DOHH2 (cell line): ENCODE measurements around the gene TARBP1.

Experiments
- EZH2phosphoT487 ChIP-seq: fragments of 200-600 bp; sonication (generic); IDR thresholded peaks from 2 replicates; pipeline ENCODE4 v1.6.1; 2017; ENCODE audit warnings: borderline replicate concordance, mild to moderate bottlenecking, antibody characterized with exemption, low read length, moderate library complexity, mixed read lengths
- TF ChIP-seq, protein P1 (sequence below): fragments of 200-600 bp; sonication (generic); IDR thresholded peaks from one replicate; pipeline ENCODE4 v1.5.1; 2014; ENCODE audit warnings: antibody characterized with exemption, mild to moderate bottlenecking, low read depth, low read length; ENCODE audit not compliant: poor library complexity, severe bottlenecking

DNA sequence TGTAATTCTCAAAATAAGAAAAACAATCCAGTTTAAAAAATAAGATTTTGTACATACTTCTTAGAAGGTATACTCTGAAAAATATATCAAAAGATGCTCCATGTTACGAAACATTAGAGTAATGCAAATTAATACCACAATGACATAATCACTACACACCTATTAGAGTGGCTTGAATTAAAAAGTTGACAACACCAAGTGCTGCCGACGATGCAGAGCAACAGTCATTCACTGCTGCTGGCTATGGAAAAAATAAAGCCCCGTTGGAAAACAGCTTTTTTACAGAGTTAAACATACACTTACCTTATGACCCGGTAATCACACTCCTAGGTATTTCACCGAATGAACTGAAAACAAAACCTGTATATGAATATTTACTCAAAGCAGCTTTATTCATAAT, 90.9 kb downstream of the TARBP1 start:
- TF ChIP-seq, protein P1, sequence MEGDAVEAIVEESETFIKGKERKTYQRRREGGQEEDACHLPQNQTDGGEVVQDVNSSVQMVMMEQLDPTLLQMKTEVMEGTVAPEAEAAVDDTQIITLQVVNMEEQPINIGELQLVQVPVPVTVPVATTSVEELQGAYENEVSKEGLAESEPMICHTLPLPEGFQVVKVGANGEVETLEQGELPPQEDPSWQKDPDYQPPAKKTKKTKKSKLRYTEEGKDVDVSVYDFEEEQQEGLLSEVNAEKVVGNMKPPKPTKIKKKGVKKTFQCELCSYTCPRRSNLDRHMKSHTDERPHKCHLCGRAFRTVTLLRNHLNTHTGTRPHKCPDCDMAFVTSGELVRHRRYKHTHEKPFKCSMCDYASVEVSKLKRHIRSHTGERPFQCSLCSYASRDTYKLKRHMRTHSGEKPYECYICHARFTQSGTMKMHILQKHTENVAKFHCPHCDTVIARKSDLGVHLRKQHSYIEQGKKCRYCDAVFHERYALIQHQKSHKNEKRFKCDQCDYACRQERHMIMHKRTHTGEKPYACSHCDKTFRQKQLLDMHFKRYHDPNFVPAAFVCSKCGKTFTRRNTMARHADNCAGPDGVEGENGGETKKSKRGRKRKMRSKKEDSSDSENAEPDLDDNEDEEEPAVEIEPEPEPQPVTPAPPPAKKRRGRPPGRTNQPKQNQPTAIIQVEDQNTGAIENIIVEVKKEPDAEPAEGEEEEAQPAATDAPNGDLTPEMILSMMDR = no peak
- no peak for TF ChIP-seq EZH2phosphoT487
